SK-N-MC (cell line): ENCODE data around the gene PCID2.

Experiments
- DNase-seq: peaks from one replicate; pipeline ENCODE4 v3.0.0-alpha.2; 2011; ENCODE audit warnings: low read depth, low spot score
- H3K27ac ChIP-seq: fragments of 200-600 bp; sonication (generic); 2 replicates; pipeline ENCODE4 v1.5.1; 2016; ENCODE audit warnings: mixed run types
- H3K36me3 ChIP-seq: fragments of 200-600 bp; sonication (generic); 2 replicates; pipeline ENCODE4 v1.6.1; 2017; ENCODE audit warnings: antibody characterized with exemption, low read length, mixed read lengths; ENCODE audit not compliant: insufficient read depth
- H3K4me3 ChIP-seq: fragments of 200-600 bp; sonication (generic); 2 replicates; pipeline ENCODE4 v1.5.1; 2016
- H3K9ac ChIP-seq: fragments of 200-600 bp; sonication (generic); 2 replicates; pipeline ENCODE4 v1.8.0; 2017; ENCODE audit warnings: mixed run types, mixed read lengths; ENCODE audit not compliant: insufficient read length
- H3K9me3 ChIP-seq: fragments of 200-600 bp; sonication (generic); 2 replicates; pipeline ENCODE4 v1.6.1; 2017; ENCODE audit warnings: low read depth, mild to moderate bottlenecking, antibody characterized with exemption, low read length, moderate library complexity, mixed read lengths
- EZH2 ChIP-seq: fragments of 200-600 bp; sonication (generic); IDR thresholded peaks from one replicate; pipeline ENCODE4 v1.6.1; 2017; ENCODE audit warnings: antibody characterized with exemption
- FOXP2 ChIP-seq: optimal IDR thresholded peaks from 2 replicates; pipeline ENCODE3; 2011; ENCODE audit warnings: mild to moderate bottlenecking, moderate library complexity; ENCODE audit not compliant: insufficient read depth; ENCODE audit errors: extremely low read length, control extremely low read depth
- POLR2AphosphoS5 ChIP-seq: IDR thresholded peaks from 2 replicates; pipeline ENCODE4 v1.6.1; 2012; ENCODE audit warnings: mild to moderate bottlenecking, low read depth, low read length, borderline replicate concordance

The PCID2 gene

GRCh38 chr13:113152691-113152983, 55.8 kb downstream of the PCID2 start:
- Histone ChIP-seq H3K27ac (peak overlapping the region; percentile 77; the same call in 1 of the 2 replicates), H3K9ac (peak overlapping the region; percentile 48)

GRCh38 chr13:113151745-113152690, 56.5 kb downstream of the PCID2 start:
- Histone ChIP-seq H3K27ac (peak overlapping the region; percentile 77; the same call in 1 of the 2 replicates), H3K4me3 (peak overlapping the region; percentile 66), H3K9ac (peak overlapping the region; percentile 48), H3K36me3 (no peaks in the 10 kb centered on the region), H3K9me3 (no peaks in the 10 kb centered on the region)
- no peak for DNase-seq
- no peak for TF ChIP-seq EZH2
- no peak for TF ChIP-seq FOXP2

More at GRCh38 chr13:113152691-113152983, 55.8 kb downstream of the PCID2 start:
- no peak for DNase-seq
- H3K9me3 ChIP-seq: no peaks in the 10 kb centered on the region
- H3K36me3 ChIP-seq: no peaks in the 10 kb centered on the region
- TF ChIP-seq FOXP2 (no peak), EZH2 (no peak), POLR2AphosphoS5 (no peak)
- peak overlapping the region; percentile 66 for H3K4me3 ChIP-seq

- no peak overlapping the region for H3K27ac ChIP-seq
- no peak for TF ChIP-seq EZH2
- no peak for TF ChIP-seq POLR2AphosphoS5
- TF ChIP-seq FOXP2: no peak
- no peak overlapping the region for H3K9ac ChIP-seq
- H3K4me3 ChIP-seq: no peak overlapping the region
- H3K36me3 ChIP-seq: no peaks in the 10 kb centered on the region
- no peaks in the 10 kb centered on the region for H3K9me3 ChIP-seq
- DNase-seq: no peak
Measured at GRCh38 chr13:113150550-113151365, 57.7 kb downstream of the PCID2 start.

GRCh38 chr13:113149711-113150549, 58.5 kb downstream of the PCID2 start:
- no peaks in the 10 kb centered on the region for H3K9me3 ChIP-seq
- H3K9ac ChIP-seq: no peak overlapping the region
- no peak overlapping the region for H3K4me3 ChIP-seq
- TF ChIP-seq FOXP2 (no peak), POLR2AphosphoS5 (no peak), EZH2 (no peak)
- no peak overlapping the region for H3K27ac ChIP-seq
- H3K36me3 ChIP-seq: no peaks in the 10 kb centered on the region
- DNase-seq: no peak

- Histone ChIP-seq H3K9me3 (no peaks in the 10 kb centered on the region), H3K27ac (no peak overlapping the region), H3K9ac (no peak overlapping the region), H3K36me3 (no peaks in the 10 kb centered on the region), H3K4me3 (no peak overlapping the region)
- TF ChIP-seq POLR2AphosphoS5 (no peak), FOXP2 (no peak), EZH2 (no peak)
- no peak for DNase-seq
Measured at GRCh38 chr13:113148940-113149503, 59.4 kb downstream of the PCID2 start.

GRCh38 chr13:113148407-113148806, 60.1 kb downstream of the PCID2 start:
- Histone ChIP-seq H3K9ac (no peak overlapping the region), H3K27ac (no peak overlapping the region), H3K4me3 (no peak overlapping the region), H3K9me3 (no peaks in the 10 kb centered on the region), H3K36me3 (no peaks in the 10 kb centered on the region)
- no peak for TF ChIP-seq FOXP2
- no peak for TF ChIP-seq POLR2AphosphoS5
- no peak for TF ChIP-seq EZH2
- no peak for DNase-seq

GRCh38 chr13:113147206-113147605, 61.3 kb downstream of the PCID2 start:
- Histone ChIP-seq H3K36me3 (no peaks in the 10 kb centered on the region), H3K4me3 (no peak overlapping the region), H3K9me3 (no peaks in the 10 kb centered on the region), H3K27ac (no peak overlapping the region), H3K9ac (no peak overlapping the region)
- DNase-seq: no peak
- TF ChIP-seq POLR2AphosphoS5: no peak
- no peak for TF ChIP-seq FOXP2
- TF ChIP-seq EZH2: no peak

GRCh38 chr13:113146750-113147149, 61.7 kb downstream of the PCID2 start:
- no peaks in the 10 kb centered on the region for H3K9me3 ChIP-seq
- H3K36me3 ChIP-seq: no peaks in the 10 kb centered on the region
- no peak overlapping the region for H3K4me3 ChIP-seq
- no peak for DNase-seq
- H3K27ac ChIP-seq: no peak overlapping the region
- no peak for TF ChIP-seq POLR2AphosphoS5
- no peak for TF ChIP-seq EZH2
- TF ChIP-seq FOXP2: no peak
- H3K9ac ChIP-seq: no peak overlapping the region
